GM21529 (cell line): Measurements from ENCODE around the gene CDK2.
"Not testable (repeated sequence)": the region's sequence is repeated elsewhere in the genome, so short reads cannot be mapped to it uniquely, and the experiment has no call there.

ENCODE experiments used
- ATAC-seq: cut with Tn5 transposase; IDR thresholded peaks from one replicate; pipeline ENCODE4 v1.9.1; 2021; ENCODE audit not compliant: unreplicated experiment

CDK2 gene

GRCh38 chr12:55966408-55967281, at the start of gene CDK2:
TSS of gene CDK2 (plus strand) at chr12:55966830. CDS start at chr12:55967009, 179 bp downstream.
- peak; percentile 94 for ATAC-seq

GRCh38 chr12:55919032-55919431, 47.6 kb upstream of the CDK2 start:
- ATAC-seq: not testable (repeated sequence)

- no peak for ATAC-seq
These were observed 44.5 kb upstream of the CDK2 start for GRCh38 chr12:55922126-55922525.

GRCh38 chr12:55923648-55924047, 43.0 kb upstream of the CDK2 start:
- not testable (repeated sequence) for ATAC-seq

- no peak for ATAC-seq
These were observed 41.3 kb upstream of the CDK2 start for GRCh38 chr12:55925371-55925770.

- peak; percentile 4 for ATAC-seq
These were observed 40.5 kb upstream of the CDK2 start for GRCh38 chr12:55925870-55926737.

GRCh38 chr12:55926738-55927587, 39.7 kb upstream of the CDK2 start:
- ATAC-seq: peak; percentile 38

- peak; percentile 39 for ATAC-seq
These were observed 38.8 kb upstream of the CDK2 start, which contains the start of gene PYM1 for GRCh38 chr12:55927588-55928502. TSS of gene PYM1 (minus strand) at chr12:55927894. CDS start at chr12:55927761, 133 bp downstream.

- ATAC-seq: peak; percentile 37
These were observed 37.3 kb upstream of the CDK2 start for GRCh38 chr12:55929306-55929791.

GRCh38 chr12:55930771-55931316, 35.8 kb upstream of the CDK2 start, which contains the start of gene DGKA:
TSS of gene DGKA (plus strand) at chr12:55931162. CDS start at chr12:55936504, 5,342 bp downstream.
- peak; percentile 22 for ATAC-seq

GRCh38 chr12:55931317-55931779, 35.3 kb upstream of the CDK2 start:
- no peak for ATAC-seq

GRCh38 chr12:55931780-55932550, 34.7 kb upstream of the CDK2 start:
- no peak for ATAC-seq

- ATAC-seq: no peak
These were observed 34.1 kb upstream of the CDK2 start for GRCh38 chr12:55932551-55932910.

GRCh38 chr12:55933169-55933798, 33.3 kb upstream of the CDK2 start:
- ATAC-seq: no peak

- ATAC-seq: no peak
These were observed 32.6 kb upstream of the CDK2 start for GRCh38 chr12:55933799-55934742.

GRCh38 chr12:55934773-55935172, 31.9 kb upstream of the CDK2 start:
- ATAC-seq: no peak

GRCh38 chr12:55935738-55936151, 30.9 kb upstream of the CDK2 start:
- no peak for ATAC-seq
